GM12864 (cell line): Measurements from ENCODE around the gene LEF1.

ENCODE experiments used
- DNase-seq: peaks from one replicate; pipeline ENCODE4 v3.0.0-alpha.2; 2011; ENCODE audit warnings: low read depth
- H3K4me3 ChIP-seq: 2 replicates; pipeline ENCODE4 v1.5.1; 2011; ENCODE audit warnings: mild to moderate bottlenecking, low read depth, low read length, control low read depth
- CTCF ChIP-seq: IDR thresholded peaks from 2 replicates; pipeline ENCODE4 v1.5.1; 2011; ENCODE audit warnings: low read depth, mild to moderate bottlenecking, moderate library complexity, low read length, control low read depth, inconsistent platforms; ENCODE audit errors: missing control alignments

LEF1 gene

GRCh38 chr4:108141213-108141950 is 27.4 kb downstream of the LEF1 start:
- DNase-seq = no peak
- TF ChIP-seq CTCF = no peak
- no peak overlapping the region for H3K4me3 ChIP-seq

- DNase-seq = no peak
- H3K4me3 ChIP-seq = no peak overlapping the region
- TF ChIP-seq CTCF = no peak
Observed at GRCh38 chr4:108140328-108140727, 28.4 kb downstream of the LEF1 start.

- no peak overlapping the region for H3K4me3 ChIP-seq
- no peak for DNase-seq
- no peak for TF ChIP-seq CTCF
Observed at GRCh38 chr4:108139089-108139488, 29.6 kb downstream of the LEF1 start.

GRCh38 chr4:108135549-108136209 is 33.1 kb downstream of the LEF1 start:
- H3K4me3 ChIP-seq = no peak overlapping the region
- DNase-seq = no peak
- no peak for TF ChIP-seq CTCF

- TF ChIP-seq CTCF = no peak
- no peak for DNase-seq
- H3K4me3 ChIP-seq = no peak overlapping the region
Observed at GRCh38 chr4:108130955-108131354, 37.8 kb downstream of the LEF1 start.

- DNase-seq = no peak
- no peak for TF ChIP-seq CTCF
- H3K4me3 ChIP-seq = no peak overlapping the region
Observed at GRCh38 chr4:108129196-108129595, 39.5 kb downstream of the LEF1 start.

GRCh38 chr4:108126806-108127205 is 41.9 kb downstream of the LEF1 start:
- DNase-seq = no peak
- TF ChIP-seq CTCF = no peak
- H3K4me3 ChIP-seq = no peak overlapping the region
